Activated CD4-positive, CD25-positive, alpha-beta regulatory T cell treated with anti-CD3 and anti-CD28 coated beads, Interleukin-2, amount 50 U/mL, for 16 hours (primary cell): ENCODE results near the gene CFAP54.
"Not testable (repeated sequence)": the region's sequence is repeated elsewhere in the genome, so short reads cannot be mapped to it uniquely, and the experiment has no call there.

Experiments used
- DNase-seq: peaks from one replicate; pipeline ENCODE4 v3.0.0-alpha.2; 2020; ENCODE audit warnings: low read depth, low spot score

Gene CFAP54

DNA sequence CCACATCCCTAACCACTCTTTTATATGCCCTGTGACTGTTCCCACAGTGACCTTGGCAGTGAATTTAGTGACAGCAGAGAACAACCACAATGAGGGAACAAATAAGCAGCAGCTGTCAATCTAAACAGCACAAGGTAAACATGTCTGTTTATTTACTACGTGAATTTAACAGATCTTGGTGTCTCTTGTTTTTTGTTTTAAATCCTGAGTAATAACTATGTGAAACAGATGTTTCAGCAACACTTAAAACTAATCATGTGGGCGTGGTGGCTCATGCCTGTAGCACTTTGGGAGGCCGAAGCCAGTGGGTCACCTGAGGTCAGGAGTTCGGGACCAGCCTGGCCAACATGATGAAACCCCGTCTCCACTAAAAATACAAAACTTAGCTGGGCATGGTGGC, 17.0 kb upstream of the CFAP54 start:
- DNase-seq: no peak

DNA sequence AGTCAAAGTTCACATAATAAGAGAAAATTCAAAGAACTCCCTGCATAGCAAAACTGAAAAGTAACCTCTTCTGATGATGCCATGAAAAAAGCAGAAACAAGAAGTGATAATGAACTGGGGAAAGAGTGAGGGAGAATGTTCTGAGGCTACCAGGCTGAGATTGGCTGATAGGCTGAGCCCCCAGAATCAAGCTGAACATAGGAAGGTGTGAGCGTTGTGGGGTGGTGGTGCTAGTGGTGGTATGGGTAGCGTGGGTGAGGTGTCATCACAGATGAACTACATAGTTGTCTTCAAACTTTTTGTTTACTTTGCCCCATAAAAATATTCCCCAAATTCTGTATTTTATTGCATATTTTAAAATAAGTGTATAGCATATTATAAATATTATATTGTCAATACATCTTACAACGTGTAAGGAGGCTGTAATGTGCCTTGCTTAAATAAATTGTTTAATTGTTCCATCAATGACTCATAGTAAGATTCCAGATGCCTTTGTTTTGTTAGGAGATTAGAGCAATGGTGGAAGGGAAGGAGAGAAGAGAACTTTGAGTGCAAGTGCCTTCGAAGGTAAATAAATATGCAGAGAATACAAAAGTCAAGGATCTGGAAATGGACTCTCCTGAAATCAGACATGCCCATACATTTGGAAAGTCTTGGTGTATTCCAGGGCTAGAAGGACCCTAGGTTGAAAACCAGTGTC, 15.8 kb upstream of the CFAP54 start:
- no peak for DNase-seq

DNA sequence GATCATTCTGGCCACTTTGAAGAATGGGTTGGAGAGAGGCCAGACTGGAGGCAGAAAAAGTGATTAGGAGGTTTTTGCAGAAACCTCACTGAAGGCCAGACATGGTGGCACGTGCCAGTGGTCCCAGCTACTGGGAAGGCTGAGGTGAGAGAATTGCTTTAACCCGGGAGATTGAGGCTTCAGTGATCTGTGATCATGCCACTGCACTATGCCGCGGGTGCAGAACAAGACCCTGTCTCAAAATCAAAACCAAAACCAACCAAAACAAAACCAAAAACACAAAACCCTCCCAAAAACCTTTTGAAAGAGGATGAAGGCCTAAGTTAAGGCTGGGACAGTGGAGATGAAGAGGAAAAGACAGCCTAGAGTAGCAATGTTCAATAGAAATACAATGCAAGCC, 15.2 kb upstream of the CFAP54 start:
- no peak for DNase-seq

DNA sequence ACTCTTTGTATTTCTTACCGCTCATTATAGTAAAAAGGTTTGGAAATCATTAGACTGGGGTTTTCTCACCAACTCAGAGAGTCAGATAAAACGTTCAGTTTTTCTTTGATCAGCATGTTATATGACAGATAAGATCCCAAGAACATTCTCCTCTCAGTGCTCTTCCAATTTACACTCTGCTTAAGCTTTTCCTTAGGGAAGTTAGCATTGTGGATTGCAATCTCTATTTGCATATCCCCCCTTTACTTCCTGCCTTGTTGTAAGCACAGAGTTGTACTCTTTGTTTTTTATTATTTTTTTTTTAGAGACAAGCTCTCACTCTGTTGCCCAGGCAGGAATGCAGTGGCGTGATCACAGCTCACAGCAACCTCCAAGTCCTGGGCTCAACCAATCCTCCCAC, 11.4 kb upstream of the CFAP54 start:
- no peak for DNase-seq

DNA sequence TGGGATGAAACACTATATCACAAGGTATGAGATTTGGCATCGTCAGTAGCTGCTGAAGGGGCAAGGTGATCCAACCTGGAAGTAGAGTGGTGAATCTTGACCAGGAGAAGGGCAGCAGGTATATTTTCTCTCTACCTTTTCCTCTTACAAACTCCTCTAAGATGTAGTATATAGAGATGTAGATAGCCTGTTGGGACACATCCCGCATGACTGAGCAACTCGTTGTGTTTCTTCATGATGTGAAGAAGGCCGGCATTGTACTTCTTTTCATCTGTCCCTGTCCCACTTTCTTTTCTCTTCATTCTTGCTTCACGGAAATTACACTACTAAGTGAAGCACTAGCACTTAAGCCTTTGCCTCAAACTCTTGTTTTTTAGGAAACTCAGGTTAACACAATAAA, 7.3 kb upstream of the CFAP54 start:
- no peak for DNase-seq

DNA sequence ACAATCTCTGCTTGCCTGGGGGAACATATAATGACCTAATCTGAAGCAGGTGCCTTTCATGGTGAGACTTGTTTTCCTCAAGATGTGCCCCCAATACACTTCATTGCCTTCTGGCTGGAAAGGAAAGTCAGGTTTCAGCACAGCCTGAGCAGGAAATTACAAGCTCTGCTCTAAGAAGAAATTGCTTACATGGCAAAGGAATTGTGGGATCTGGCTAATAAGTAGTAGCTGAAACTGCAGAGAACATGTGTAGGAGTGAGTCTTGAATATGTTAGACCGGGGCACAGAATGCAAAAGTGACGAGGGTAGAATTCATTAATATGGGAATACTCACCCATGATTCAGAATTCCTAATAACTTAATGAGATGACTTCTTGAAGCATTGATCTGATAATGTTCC, 6.3 kb upstream of the CFAP54 start:
- DNase-seq: no peak

DNA sequence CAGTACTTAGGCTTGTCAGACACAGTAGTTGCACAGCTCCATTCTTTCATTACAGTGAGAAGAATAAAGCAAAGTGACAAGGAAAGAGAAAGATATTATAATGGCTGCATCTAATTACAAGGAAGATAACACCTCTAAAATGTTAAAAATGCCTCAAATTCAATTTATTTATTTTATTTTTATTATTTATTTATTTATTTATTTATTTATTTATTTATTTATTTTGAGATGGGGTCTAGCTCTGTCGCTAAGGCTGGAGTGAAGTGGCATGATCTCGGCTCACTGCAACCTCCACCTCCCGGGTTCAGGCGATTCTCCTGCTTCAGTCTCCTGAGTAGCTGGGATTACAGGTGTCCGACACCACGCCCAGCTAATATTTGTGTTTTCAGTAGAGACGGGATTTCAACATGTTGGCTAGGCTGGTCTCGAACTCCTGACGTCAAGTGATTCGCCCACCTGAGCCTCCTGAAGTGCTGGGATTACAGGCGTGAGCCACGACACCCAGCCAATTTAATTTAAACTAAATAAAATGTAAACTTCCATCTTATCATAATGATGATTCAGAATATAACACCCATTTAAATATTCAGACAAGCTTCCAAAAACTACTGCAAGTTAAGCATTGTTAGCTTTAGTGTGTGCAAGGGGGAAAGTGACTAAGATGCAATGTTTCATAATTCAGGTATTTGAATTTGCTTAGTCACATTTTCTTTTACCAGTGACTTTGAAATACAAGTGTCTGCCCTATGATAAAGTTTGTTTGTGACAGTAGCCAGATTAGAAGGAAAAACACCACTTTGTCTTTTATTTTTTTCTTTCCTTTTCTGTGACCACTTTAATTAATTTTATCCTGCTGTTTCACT, 2.4 kb upstream of the CFAP54 start:
- no peak for DNase-seq

DNA sequence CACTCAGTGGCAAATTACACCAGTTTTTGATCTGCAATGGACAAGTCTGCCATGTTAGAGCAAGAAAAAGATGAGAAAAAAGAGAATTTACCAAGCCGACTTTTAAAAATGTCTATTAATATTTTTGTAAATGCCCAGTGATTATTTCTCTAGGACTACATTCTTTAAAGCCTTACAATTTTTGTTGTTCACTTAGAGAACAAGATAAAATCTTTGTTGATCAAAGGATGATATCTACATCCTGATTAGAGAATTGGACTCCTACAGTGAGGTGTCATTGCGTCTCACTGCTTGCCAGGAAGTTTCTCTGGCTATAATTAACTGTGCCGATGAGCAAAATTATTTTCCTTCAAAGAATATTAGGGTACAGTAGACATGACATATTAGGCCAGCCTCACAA, 1.7 kb upstream of the CFAP54 start:
- DNase-seq: no peak

DNA sequence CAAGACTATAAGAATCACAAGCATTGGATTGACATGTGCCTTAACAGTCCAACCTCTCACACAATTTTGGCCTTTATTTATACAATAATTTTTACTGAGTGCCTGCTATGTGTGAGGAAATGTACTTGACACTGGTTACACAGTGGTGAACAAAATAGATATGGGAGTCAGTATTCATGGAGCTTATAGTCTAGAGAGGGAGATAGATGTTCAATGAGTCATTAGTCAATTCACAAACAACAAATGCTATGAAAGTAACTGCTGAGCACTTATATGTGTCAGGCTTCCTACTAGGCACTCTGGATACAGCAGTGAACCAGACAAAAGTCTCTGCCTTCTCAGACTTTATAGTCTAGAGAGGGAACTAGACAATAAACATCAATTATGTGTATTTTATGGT, 3.7 kb downstream of the CFAP54 start:
- DNase-seq: no peak

DNA sequence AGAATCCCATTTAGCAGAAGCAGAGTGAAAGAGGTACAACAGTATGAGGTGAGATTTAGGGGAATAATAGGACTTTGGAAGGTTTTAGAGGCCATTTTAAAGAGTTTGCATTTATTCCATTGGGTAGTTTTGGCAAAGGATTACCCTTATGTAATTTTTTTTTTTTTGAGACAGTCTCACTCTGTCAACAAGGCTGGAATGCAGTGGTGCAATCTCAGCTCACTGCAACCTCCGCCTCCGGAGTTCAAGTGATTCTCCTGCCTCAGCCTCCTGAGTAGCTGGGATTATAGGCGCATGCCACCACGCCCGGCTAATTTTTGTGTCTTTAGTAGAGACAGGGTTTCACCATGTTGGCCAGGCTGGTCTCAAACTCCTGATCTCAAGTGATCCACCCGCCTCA, 4.8 kb downstream of the CFAP54 start:
- not testable (repeated sequence) for DNase-seq

DNA sequence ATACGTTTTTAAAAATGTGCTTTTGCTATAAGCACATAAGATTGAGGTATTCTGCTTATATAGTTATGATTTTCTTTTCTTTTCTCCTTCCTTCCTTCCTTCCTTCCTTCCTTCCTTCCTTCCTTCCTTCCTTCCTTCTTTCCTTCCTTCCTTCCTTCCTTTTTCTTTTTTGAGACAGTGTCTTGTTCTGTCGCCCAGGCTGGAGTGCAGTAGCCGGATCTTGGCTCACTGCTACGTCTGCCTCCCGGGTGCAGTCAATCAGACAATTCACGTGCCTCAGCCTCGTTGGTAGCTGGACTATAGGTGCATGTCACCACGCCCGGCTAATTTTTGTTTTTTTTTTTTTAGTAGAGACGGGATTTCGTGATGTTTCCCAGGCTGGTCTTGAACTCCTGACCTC, 5.8 kb downstream of the CFAP54 start:
- no peak for DNase-seq

DNA sequence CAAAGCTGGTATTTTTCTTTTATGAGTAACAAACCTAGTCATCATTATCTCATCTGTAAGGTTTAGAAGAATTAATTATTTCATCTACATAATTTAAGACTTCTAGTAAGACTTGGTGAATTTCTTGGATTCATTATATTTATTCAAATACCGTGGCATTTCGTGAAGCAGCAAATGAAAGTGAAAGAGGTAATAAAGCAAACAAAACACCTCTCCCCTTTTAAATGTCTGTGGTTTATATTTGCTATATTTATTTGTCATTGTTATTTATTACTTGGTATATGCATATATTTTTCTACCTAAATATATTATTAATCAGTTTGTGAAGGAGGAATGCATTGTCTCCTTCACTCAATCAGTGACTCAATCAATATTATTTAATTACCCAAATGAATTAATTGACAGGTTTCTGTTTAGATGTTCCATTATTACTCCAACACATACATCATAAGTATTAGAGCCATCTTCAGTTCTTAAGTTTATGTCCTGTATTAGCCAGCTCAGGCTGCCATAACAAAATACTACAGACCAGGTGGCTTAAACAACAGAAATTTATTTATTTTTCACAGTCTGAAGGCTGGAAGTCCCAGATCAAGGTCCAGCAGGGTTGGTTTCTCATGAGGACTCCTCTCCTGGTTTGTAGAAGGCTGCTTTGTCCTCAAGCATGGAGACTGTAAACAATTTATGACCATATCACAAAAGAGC, 6.6 kb downstream of the CFAP54 start:
- no peak for DNase-seq

DNA sequence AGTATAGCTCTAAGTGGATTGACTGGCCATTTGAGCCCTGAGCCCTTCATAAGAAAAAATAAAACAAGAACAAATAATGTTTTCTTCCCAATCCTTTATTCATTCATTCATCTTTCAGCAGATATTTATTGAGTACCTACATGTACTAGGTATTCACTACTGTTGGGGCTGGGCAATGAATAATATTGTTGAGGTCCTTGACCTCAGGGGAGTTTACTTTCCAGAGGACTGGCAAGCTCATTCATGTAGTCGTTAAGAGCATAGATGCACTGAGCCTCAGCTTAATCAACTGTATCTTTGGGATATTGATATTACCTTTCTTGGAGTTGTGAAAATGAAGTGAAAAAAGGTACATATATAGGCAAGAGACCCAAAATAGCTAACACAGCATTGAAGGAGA, 7.6 kb downstream of the CFAP54 start:
- no peak for DNase-seq

DNA sequence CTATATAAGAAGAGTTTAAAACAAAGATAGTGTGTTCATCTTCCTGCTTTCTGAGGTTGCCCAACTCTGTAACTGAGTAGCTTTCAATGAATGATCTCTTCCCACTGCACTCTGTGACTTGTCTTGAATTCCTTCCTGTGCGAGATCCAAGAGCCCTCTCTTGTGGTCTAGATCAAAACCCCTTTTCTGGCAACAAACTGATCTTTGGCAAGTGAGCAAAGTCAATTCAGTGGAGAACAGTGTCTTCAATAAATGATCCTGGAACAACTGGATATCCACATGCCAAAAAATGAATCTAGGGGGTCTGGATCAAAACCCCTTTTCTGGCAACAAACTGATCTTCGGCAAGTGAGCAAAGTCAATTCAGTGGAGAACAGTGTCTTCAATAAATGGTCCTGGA, 8.5 kb downstream of the CFAP54 start:
- no peak for DNase-seq

DNA sequence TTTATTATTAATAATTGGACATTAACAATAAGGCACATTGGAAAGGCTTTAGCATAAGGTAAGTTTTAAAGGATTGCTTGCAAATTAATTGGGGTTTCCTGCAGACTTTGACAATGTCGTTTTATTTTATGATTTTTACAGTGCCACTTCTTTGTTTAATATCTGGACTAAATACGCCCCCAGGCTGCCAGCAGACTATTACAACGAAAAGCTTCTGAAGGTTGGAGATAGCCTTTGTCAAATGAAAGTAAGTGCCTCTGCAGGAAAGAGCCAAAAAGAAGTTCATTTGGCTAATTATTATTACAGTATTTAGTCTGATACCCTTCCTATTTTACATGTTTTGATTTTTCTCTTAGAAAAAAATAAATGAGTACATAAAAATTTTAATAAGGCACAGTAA, 11.3 kb downstream of the CFAP54 start:
- DNase-seq: no peak

DNA sequence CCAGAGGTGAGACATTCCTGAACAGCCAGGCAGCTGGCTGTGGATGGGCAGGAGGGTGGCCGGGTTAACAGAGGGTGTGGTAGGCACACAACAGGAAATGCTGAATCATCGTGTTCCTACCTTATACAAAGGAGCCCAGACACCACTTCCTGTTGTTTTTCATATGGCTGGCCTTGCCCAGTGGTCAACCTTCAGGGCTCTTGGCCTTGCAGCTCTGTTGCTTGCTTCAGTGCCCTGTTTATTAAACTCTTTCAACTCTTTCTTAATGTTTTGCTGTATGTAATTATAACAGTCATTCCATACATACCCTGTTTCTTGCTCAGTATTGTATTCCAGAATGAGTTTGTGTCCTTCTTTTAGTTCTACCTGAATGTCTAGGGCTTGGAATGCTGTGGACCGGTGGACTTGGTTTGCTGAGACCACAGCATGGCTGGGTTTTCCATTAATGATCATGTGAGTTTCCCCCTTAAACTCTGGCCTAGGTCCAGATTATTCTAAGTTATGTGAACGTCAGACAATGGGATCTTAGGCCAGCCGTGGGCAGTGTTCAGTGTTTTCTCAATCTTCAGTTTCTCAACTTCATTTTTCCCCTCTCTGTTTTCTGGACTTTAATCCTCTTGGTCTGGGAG, 11.9 kb downstream of the CFAP54 start:
- DNase-seq: no peak

DNA sequence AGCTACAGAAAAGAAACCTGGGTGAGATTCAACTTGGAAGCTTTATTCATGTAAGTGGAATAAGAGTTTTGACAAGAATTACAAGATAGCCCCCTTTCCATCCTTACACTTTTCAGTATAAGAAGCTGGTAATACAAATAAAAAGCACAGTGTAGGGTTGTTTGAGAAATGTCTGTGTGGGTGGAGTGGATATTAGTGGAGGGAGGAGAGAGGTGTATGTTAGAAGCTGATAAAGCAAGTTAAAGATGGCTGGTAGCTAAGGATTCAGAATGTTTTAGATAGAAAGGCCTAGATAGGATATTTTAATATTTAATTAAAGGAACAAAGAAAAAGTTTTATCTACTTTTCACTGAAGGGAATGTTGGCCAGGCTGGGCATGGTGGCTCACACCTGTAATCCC, 12.5 kb downstream of the CFAP54 start:
- DNase-seq: no peak

DNA sequence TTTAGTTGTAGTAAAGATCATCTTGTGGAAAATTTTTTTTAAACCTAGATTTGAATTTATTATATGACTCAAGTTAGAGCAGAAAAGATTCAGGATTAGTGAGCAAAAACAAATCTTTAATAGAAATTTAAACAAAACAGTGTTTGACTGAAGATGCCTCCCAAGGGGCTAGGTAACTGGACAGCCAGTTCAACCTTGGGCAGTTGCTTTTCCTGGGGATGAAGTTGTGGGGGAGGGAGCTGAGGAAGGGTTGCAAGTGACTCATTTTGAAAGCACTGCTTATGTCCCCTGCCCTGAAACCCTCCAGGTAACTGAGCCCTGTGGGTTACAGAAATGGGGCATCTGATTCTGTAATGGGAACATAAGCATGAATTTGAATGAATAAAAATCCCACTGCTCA, 13.1 kb downstream of the CFAP54 start:
- DNase-seq: no peak

DNA sequence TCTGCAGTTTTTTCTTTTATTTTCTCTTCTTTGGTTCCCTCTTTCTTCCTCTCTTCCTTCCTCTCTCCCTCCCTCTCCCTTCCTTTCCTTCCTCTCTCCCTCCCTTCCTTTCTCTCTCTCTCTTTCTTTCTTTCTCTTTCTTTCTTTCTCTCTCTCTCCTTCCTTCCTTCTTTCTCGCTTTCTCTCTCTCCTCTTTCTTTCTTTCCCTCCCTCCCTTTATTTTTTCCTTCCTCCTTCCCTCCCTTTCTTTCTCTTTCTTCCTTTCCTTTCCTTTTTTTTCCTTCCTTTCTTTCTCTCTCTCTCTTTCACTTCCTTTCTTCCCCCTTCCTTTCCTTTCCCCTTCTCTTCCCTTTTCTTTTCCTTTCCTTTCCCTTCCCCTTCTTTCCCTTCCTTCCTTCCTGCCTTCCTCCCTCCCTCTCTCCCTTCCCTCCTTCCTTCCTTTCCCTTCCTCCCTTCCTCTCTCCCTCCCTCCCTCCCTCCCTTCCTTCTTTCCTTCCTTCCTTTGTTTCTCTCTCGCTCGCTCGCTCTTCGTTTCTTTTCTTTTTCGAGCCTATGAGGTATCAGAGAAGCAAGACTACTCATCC, 13.7 kb downstream of the CFAP54 start:
- DNase-seq: no peak

DNA sequence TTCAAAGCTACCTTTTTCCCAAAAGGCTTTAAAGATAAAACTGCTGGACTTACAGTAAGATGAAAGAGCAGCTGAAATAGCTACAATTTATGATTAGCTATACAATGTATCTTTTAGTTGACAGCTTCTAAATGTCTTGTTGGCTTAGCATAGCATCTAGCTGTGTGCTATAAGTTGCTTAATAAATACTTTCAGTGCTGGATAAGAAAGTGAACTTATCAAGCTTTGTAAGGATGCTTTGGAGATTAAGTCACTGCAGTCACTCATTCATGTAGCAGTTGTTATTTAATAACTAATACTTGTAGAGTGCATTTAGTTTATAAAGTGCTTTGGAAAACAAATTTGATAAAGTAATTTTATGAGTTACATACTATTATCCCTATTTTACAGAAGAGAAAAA, 14.6 kb downstream of the CFAP54 start:
- no peak for DNase-seq

DNA sequence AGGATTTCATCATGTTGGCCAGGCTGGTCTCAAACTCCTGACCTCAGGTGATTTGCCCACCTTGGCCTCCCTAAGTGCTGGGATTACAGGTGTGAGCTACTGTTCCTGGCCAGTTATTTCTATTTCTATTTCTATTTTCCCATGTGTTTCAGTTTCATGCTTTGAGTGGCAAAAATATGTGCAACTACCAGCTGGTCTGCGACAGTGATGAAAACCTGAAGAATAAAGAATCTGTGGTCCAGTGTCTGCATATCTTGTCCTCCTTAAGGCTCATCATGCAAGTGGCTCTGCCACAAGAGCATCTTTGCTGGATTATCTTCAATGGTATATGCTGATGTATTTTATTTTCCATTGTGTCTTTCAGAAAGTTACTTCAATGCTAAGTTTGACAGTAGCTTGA, 17.4 kb downstream of the CFAP54 start:
- no peak for DNase-seq

DNA sequence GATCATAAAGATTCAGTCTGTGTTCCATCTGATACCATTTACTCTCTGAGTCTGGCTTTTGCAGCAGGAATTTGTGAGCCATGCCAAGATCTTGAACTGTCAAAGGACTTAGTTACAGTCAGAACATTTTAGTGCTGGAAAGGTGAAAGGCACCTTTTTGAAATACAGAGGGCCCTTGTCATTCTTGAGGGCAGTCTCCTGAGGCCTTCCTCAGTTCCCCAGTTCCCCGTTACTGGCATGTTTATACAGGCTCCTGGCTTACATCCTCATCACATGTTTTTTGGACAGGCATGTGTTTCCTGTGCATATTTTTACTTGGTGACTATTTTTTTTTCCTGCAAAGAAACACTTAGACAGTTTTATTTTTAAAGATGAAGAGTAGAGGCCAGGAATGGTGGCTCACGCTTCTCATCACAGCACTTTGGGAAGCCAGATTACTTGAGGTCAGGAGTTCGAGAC, 21.0 kb downstream of the CFAP54 start:
- DNase-seq: no peak
